Measurements from ENCODE around the gene ELANE.
"Not testable (repeated sequence)": the region's sequence is repeated elsewhere in the genome, so short reads cannot be mapped to it uniquely, and the experiment has no call there.

The ELANE gene

GRCh38 chr19:863315-863620 lies 11.2 kb downstream of the ELANE start:
- peak in 1 of 2 experiments; percentile 42 for DNase-seq

- no peak for DNase-seq
Observed at GRCh38 chr19:866769-867300, 14.7 kb downstream of the ELANE start.

GRCh38 chr19:867301-867793 lies 15.2 kb downstream of the ELANE start:
- no peak for DNase-seq

GRCh38 chr19:867855-868457 lies 15.9 kb downstream of the ELANE start:
- DNase-seq, result no peak

GRCh38 chr19:868458-869244 lies 16.5 kb downstream of the ELANE start:
- no peak for DNase-seq

- no peak for DNase-seq
Observed at GRCh38 chr19:869245-870177, 17.4 kb downstream of the ELANE start.

- no peak for DNase-seq
Observed at GRCh38 chr19:870314-870713, 18.2 kb downstream of the ELANE start.

- DNase-seq, result no peak
Observed at GRCh38 chr19:870963-871401, 18.9 kb downstream of the ELANE start.

- no peak for DNase-seq
Observed at GRCh38 chr19:871446-872265, 19.6 kb downstream of the ELANE start.

- peak; percentile 85 to 88 for DNase-seq
Observed at GRCh38 chr19:872266-872951, 20.3 kb downstream of the ELANE start.

- peak; percentile 79 to 81 for DNase-seq
Observed at GRCh38 chr19:873084-873483, 21.0 kb downstream of the ELANE start.

GRCh38 chr19:873561-874041 lies 21.5 kb downstream of the ELANE start:
- no peak for DNase-seq

GRCh38 chr19:875265-875879 lies 23.3 kb downstream of the ELANE start:
- DNase-seq, result no peak

- DNase-seq, result no peak
Observed at GRCh38 chr19:876089-876488, 24.0 kb downstream of the ELANE start.

- no peak for DNase-seq
Observed at GRCh38 chr19:876780-877314, 24.7 kb downstream of the ELANE start.

- not testable (repeated sequence) for DNase-seq
Observed at GRCh38 chr19:877992-878660, 26.0 kb downstream of the ELANE start.

GRCh38 chr19:878751-879561 lies 26.9 kb downstream of the ELANE start:
- not testable (repeated sequence) for DNase-seq

- no peak for DNase-seq
Observed at GRCh38 chr19:879711-880438, 27.8 kb downstream of the ELANE start.

Measured in activated T-cell treated with anti-CD3 and anti-CD28 coated beads, Interleukin-2, amount 50 U/mL, for 48 hours (primary cell).